ENCODE data around the gene CALML5. TPM values are rescaled to one million over a fixed set of nuclear protein-coding genes. Genes with fewer than 3 reads are reported as not detected.

CALML5 gene
- total RNA-seq, 2 experiments from 2014 or later, result not detected

DNA sequence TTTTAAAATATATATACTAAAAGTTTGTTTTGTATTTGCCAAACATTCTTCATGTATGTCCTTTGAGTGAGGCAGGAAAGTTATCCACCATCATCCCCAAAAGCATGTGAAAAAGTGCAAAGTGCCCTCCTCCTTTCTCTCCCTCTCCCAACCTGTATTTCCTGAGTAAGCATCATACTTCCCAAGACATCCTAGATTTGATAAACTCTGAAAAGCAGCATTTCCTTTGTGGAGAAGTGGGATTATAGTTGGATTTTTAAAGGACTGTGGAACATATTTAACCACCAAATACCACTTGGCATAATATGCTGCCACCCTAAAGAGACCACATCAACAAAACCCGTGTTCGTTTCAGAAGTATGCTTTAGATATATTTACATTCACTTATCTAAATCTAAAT, 50.1 kb downstream of the CALML5 start:
- H3K27me3 Mint-ChIP-seq, result no peaks in the 10 kb centered on the region
- H3K4me3 Mint-ChIP-seq, result no peak overlapping the region
- no peak for DNase-seq
- peaks cover 35% of the 10 kb centered on the region for H3K36me3 Mint-ChIP-seq (ENCODE audit: low read depth)
- CTCF ChIA-PET, result no interaction called here
- no peaks in the 10 kb centered on the region for H3K9me3 Mint-ChIP-seq
- H3K27ac Mint-ChIP-seq, result no peak overlapping the region
- POLR2A ChIA-PET, result no interaction called here
- H3K4me1 Mint-ChIP-seq, result peaks cover 53% of the 10 kb centered on the region

Other genes starting within 250 kb of the CALML5 start
- gene UCN3, start 134.6 kb downstream of the CALML5 start, total RNA-seq, result not detected
- not detected for gene TUBAL3, start 94.7 kb downstream of the CALML5 start, total RNA-seq
- gene NET1, start 87.0 kb downstream of the CALML5 start, total RNA-seq, result 10 to 100 TPM; 39.1 to 47.7 TPM
- not detected for gene CALML3, start 25.4 kb upstream of the CALML5 start, total RNA-seq
- gene ASB13, start 167.0 kb upstream of the CALML5 start, total RNA-seq, result 1 to 10 TPM; 4.5 to 6.0 TPM
- 10 to 100 TPM; 45.7 to 49.4 TPM for gene TASOR2, start 185.3 kb upstream of the CALML5 start, total RNA-seq